Osteocyte (in vitro differentiated cells): Measurements from ENCODE around the gene ZCCHC2. TPM values are rescaled to one million over a fixed set of nuclear protein-coding genes. Genes with fewer than 3 reads are reported as not detected.

Source experiments
- DNase-seq: peaks from one replicate; pipeline ENCODE4 v3.0.0; 2021; ENCODE audit warnings: mixed read lengths; ENCODE audit not compliant: unreplicated experiment; ENCODE audit errors: extremely low spot score
- H3K27ac Mint-ChIP-seq: one replicate; pipeline ENCODE4 v1.8.0; 2021; ENCODE audit warnings: mild to moderate bottlenecking, mixed read lengths; ENCODE audit not compliant: unreplicated experiment
- H3K27me3 Mint-ChIP-seq: one replicate; pipeline ENCODE4 v1.8.0; 2021; ENCODE audit warnings: mixed read lengths; ENCODE audit not compliant: unreplicated experiment
- H3K36me3 Mint-ChIP-seq: one replicate; pipeline ENCODE4 v1.8.0; 2021; ENCODE audit warnings: mixed read lengths; ENCODE audit not compliant: unreplicated experiment
- H3K4me1 Mint-ChIP-seq: one replicate; pipeline ENCODE4 v1.8.0; 2021; ENCODE audit warnings: mixed read lengths; ENCODE audit not compliant: unreplicated experiment
- H3K4me3 Mint-ChIP-seq: one replicate; pipeline ENCODE4 v1.8.0; 2021; ENCODE audit warnings: mild to moderate bottlenecking, moderate library complexity, mixed read lengths; ENCODE audit not compliant: unreplicated experiment
- H3K9me3 Mint-ChIP-seq: one replicate; pipeline ENCODE4 v1.8.0; 2021; ENCODE audit warnings: mixed read lengths; ENCODE audit not compliant: unreplicated experiment
- CTCF ChIP-seq: fragments of 200-600 bp; sonication (generic); IDR thresholded peaks from 2 replicates; pipeline ENCODE4 v1.5.0; 2021; ENCODE audit warnings: antibody characterized with exemption, mild to moderate bottlenecking, moderate library complexity
- total RNA-seq: library from RNA; stranded (reverse); gene quantifications from 2 replicates; pipeline ENCODE4 v1.2.1, GENCODE V29; 2021

ZCCHC2 gene
- total RNA-seq, 1 donor from 2014 or later = 11.2 TPM

- H3K9me3 Mint-ChIP-seq = no peaks in the 10 kb centered on the region
- no peak for TF ChIP-seq CTCF
These were observed 95.2 kb downstream of the ZCCHC2 start for GRCh38 chr18:62617793-62618591.

GRCh38 chr18:62618735-62619134 is 95.9 kb downstream of the ZCCHC2 start:
- H3K4me3 Mint-ChIP-seq = no peak overlapping the region
- no peak for TF ChIP-seq CTCF
- peaks cover 23% of the 10 kb centered on the region for H3K27me3 Mint-ChIP-seq
- H3K9me3 Mint-ChIP-seq = no peaks in the 10 kb centered on the region
- H3K4me1 Mint-ChIP-seq = no peaks in the 10 kb centered on the region
- DNase-seq = no peak
- no peak overlapping the region for H3K27ac Mint-ChIP-seq
- H3K36me3 Mint-ChIP-seq = no peaks in the 10 kb centered on the region

More at GRCh38 chr18:62617793-62618591, 95.2 kb downstream of the ZCCHC2 start:
- H3K27me3 Mint-ChIP-seq = peaks cover 27% of the 10 kb centered on the region
- H3K36me3 Mint-ChIP-seq = no peaks in the 10 kb centered on the region
- no peak overlapping the region for H3K4me3 Mint-ChIP-seq
- H3K27ac Mint-ChIP-seq = no peak overlapping the region
- no peaks in the 10 kb centered on the region for H3K4me1 Mint-ChIP-seq
- no peak for DNase-seq

- Mint-ChIP-seq H3K27me3 (peaks cover 8% of the 10 kb centered on the region), H3K9me3 (no peaks in the 10 kb centered on the region), H3K27ac (no peak overlapping the region), H3K36me3 (no peaks in the 10 kb centered on the region), H3K4me1 (no peaks in the 10 kb centered on the region), H3K4me3 (no peak overlapping the region)
- no peak for TF ChIP-seq CTCF
- no peak for DNase-seq
These were observed 98.7 kb downstream of the ZCCHC2 start for GRCh38 chr18:62621546-62621945.

GRCh38 chr18:62625019-62625418 is 102.2 kb downstream of the ZCCHC2 start:
- no peaks in the 10 kb centered on the region for H3K4me1 Mint-ChIP-seq
- no peak overlapping the region for H3K4me3 Mint-ChIP-seq
- no peak overlapping the region for H3K27ac Mint-ChIP-seq
- no peaks in the 10 kb centered on the region for H3K9me3 Mint-ChIP-seq
- DNase-seq = no peak
- TF ChIP-seq CTCF = no peak
- no peaks in the 10 kb centered on the region for H3K27me3 Mint-ChIP-seq
- no peaks in the 10 kb centered on the region for H3K36me3 Mint-ChIP-seq

Other genes with a start within 250 kb of the ZCCHC2 start
- 0.19 TPM in 1 of 2 replicates, not detected in the other for gene TNFRSF11A, start 197.7 kb upstream of the ZCCHC2 start, total RNA-seq
- 19.6 and 22.7 TPM in 2 replicates for gene PHLPP1, start 192.5 kb downstream of the ZCCHC2 start, total RNA-seq